T-helper 22 cell (primary cell): ENCODE measurements around the gene SAMSN1.
"Not testable (repeated sequence)": the region's sequence is repeated elsewhere in the genome, so short reads cannot be mapped to it uniquely, and the experiment has no call there.

Source experiments
- DNase-seq: peaks from one replicate; pipeline ENCODE4 v3.0.0-alpha.2; 2020; ENCODE audit warnings: low read depth

Gene SAMSN1

DNA sequence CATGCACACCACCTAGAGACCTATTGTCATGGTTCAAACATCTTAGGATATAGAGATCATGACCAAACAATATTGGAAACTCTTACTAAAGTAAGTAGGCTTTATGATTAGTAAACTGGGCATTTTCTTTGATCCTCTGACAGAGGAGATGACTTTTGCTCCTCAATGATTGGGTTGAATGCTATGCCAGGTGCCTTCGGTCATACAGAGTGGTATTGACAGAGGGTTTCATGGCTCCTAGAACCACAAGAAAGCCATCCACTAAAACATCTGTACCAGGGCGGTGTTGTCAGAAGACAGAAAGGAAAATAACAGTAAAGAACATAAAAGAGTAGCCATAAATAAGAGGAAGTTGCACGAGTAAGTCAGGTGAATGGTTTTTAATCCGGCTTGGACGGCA is 20.8 kb upstream of the SAMSN1 start:
- DNase-seq, result no peak

DNA sequence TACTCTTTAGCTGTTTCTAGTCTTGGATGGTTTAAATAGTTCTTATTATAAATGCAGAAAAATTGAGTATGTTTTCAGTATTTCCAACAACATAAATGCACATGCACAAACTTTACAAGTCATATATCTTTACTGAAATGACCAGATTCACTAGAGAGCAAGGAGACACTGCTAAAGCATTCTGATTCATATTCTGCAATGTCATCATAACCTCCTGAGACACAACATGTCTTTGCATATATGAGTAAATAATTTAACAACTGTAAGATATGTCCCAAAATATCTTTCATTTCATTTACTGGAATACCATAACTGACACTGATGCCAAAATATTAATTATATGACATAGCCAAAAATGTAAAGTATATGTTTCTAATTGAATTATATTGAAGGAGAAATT is 16.8 kb upstream of the SAMSN1 start:
- DNase-seq, result no peak

DNA sequence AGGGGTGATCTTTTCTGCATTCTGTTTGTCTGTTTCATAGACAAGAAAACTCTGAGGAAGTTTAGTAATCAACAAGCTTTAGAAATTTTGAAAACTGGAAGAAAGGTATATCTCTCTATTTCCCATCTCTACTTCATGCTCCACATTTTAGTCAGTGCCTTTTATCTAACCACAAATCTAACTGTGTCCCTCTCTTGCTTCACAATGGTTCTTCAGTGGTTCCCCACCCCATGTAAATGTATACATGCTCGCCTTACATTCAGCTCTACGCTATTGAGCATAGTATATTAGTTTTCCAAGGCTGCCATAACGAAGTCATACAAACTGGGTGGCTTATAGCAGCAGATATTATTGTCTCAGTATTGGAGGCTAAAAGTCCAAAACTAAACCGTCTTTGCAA is 14.4 kb upstream of the SAMSN1 start:
- no peak for DNase-seq

DNA sequence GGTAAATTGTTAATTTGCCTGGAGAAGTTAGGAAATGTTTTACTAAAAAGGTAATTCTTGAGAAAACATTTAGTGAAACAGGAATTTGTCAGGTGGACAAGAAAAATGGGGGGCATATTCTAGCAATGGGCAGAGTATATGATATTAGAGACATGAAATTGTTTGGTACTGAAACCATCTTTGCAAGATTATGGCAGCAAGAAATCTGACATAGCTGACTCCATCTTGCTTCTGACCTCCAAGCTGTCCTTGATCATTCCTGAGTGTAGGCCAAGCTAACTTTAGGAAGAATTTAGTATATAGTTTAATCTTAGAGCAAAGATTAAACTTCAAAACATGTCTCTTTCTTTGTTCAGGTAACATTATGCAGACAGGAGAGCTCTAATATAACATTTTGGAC is 14.0 kb upstream of the SAMSN1 start:
- no peak for DNase-seq

DNA sequence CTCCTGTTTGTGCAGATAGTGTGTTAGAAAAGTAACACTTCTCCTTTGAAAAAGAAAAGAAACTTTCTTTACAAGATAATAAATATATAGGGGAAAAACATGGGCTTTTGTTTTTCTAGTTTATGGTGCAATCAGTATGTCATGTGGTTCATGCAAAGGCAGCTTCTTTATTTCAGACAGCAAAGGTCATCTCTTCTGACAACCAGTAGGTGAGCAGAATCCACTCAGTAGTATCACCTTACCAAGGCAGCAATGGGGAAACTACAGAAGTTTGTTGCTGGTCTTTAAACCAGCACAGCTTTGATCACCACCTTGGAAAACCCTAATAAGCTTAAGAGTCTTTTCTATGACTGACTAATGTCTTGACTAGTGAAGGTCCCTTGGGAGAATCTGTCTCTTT is 13.0 kb upstream of the SAMSN1 start:
- DNase-seq, result no peak

DNA sequence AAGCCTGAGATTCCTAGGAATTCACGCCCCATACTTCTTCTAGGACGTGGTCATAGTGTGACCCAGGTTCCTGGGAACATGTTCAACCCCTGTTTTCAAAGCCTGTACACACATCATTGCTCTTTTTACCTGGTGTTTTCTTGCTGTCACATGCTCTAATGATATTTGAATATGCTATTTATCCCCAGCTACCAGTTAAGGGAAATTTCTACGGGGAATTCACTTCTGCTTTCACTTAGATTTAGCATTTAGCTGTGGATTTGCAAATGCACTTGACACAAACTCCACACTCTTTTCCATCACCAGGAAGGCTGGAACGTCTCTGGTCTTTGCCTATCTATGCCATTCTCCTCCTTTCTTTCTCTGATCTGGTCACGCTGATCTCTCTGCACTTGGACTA is 11.3 kb upstream of the SAMSN1 start:
- DNase-seq, result no peak

DNA sequence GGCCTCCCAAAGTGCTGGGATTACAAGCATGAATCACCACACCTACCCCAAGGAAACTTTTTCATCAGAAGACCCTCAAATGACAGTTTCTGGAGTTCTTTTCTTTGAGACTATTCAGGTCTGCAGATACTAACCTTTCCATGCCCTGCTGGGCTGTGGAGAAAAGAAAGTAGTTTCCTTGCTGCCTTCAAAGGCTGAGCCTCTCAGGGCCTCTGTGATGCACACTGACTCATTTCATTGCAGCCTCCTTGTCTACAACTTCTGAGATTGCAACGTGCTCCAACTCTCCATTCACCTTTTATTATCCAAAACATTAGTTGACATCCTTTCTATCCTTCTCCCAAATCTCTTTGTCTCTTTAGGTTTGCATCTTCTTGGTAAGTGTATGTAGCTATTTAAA is 8.8 kb upstream of the SAMSN1 start:
- no peak for DNase-seq

DNA sequence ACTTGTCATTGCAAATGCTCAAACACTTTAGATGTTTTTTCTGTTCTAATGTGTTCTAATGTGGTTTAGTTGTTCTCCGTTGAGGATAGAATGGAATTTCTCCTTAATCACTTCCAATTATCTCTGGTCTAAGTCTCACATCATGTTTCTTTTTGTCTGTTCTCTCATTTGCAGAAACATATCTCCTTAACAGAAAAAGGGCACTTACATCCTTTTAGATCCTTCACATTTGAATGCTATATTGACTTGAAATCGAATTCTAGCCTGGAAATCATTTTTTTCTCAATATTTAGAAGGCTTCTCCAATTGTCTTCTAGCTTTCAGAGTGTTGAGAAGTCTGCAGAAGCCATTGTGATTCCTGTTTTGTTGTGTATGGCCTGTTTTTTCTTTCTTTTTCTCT is 7.3 kb upstream of the SAMSN1 start:
- no peak for DNase-seq

DNA sequence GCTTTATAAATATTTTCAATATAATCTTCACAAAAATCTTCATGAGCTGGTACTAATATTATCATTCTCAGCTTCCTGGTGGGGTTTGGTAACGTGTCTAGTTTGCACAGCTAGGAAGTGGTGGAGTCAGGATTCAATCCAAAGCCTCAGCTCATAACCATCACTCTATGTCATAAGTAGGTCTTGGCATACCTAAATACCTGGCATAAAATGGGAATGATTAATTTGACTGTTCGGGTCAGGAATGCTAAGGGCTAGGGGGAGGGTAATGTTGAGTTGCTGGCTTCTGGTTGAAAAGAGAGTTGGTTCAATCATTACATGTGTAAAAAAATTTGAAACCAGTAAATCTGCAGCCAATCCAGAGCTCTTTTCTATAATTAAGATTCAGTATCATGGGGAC is 5.6 kb upstream of the SAMSN1 start:
- DNase-seq, result no peak

DNA sequence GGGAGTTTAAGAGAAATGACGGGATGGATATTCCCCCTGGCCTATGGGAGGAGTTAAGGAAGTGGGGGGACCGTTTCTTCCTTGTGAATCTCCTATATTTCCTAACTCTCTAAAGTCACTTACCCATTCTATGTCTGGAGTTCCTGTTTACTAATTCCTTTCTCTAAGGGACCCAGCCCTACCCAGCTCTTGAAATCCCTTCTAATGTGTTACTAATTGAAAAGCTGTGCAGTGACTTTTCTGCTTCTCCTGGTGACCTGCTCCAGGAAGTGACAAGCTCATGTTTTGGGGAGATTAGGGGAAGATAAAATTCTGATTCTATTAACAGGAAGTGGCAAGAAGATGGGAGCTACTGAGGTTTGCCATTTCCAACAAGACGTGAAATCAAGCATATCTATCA is 4.0 kb upstream of the SAMSN1 start:
- DNase-seq, result no peak

DNA sequence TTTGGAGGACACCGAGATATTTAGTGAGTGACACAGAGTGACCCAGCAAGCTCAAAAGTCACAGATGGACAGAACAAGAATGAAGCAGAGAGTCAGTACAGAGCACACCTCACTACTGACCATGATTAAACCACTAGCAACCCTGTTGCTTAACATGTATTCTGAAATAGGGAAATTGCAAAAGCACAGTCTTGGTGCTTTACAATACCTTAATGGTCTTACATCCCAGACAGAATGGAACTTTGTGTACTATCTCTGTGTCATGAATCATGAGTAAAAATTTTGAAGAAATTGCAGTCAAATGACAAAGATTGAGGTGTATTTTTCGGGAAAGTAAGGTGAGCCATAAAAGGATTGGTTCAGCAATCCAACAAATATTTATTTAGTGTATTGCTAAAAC is 2.7 kb upstream of the SAMSN1 start:
- DNase-seq, result no peak

DNA sequence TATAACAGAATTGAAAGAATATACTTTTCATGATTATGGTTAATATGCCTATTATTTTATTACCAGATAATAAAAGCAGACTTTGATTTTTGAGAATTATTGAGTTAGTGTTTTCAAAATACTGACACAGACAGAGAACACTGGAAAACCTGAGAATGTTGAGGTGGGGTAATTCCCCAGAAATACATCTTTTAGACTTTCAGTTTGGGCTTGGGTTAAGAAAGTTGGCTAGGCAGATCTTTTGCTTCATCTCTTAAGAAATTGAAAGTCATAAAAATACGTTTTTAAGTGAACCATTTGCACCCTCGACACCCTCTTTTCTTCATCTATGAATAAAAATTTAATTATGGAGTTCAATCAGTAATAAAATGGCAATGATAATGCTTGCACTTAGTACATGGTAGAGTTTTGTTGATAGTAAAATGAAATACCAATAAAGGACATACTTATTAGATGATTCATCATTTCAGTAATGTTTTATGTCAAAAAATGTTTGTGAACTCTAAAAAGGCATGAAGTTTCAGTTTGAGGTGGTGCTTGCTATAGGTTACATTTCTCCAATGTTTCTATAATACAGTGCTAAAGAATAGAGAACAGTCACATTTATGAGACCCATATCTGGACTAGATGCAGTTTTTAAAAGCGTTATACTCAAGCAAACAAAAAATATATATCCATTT is 1.9 kb upstream of the SAMSN1 start:
- no peak for DNase-seq

DNA sequence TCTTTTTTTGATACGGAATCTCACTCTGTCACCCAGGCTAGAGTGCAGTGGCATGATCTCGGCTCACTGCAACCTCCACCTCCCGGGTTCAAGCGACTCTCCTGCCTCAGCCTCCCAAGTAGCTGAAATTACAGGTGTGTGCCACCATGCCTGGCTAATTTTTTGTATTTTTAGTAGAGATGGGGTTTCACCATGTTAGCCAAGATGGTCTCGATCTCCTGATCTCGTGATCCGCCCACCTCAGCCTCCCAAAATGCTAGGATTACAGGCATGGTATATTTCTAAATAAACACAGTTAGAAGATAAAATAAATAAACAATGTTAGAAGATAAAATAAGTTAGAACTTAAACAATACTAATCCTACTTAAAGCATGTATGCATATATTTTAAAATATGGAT is 604 bp upstream of the SAMSN1 start:
- not testable (repeated sequence) for DNase-seq

DNA sequence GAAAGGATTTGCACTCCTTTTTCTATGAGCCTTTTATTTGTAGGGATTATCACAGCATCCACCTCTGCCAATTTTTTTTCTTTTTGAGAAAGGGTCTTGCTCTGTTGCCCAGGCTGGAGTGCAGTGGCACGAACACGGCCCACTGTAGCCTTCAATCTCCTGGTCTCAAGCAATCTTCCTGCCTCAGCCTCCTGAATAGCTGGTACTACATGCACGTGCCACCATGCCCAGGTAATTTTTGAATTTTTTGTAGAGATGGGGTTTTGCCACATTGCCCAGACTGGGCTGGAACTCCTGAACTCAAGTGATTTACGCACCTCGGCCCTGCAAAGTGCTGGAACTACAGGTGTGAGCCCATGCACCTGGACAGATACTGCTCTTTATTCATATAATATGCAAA is 2.1 kb downstream of the SAMSN1 start:
- DNase-seq, result no peak

DNA sequence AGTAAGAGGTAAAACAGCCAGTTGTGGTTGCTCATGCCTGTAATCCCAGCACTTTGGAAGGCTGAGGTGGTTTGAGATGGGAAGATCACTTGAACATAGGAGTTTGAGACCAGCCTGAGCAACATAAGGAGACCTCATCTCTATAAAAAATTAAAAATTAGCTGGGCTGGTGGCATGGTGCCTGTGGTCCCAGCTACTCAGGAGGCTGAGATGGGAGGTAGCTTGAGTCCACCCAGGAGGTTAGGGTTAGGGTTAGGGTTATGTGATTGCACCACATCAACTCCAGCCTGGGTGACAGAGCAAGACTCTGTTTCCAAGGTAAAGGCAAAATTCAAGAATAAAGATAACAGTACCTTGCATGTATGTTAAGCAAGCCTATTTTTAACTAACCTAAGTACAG is 3.5 kb downstream of the SAMSN1 start:
- DNase-seq, result no peak

DNA sequence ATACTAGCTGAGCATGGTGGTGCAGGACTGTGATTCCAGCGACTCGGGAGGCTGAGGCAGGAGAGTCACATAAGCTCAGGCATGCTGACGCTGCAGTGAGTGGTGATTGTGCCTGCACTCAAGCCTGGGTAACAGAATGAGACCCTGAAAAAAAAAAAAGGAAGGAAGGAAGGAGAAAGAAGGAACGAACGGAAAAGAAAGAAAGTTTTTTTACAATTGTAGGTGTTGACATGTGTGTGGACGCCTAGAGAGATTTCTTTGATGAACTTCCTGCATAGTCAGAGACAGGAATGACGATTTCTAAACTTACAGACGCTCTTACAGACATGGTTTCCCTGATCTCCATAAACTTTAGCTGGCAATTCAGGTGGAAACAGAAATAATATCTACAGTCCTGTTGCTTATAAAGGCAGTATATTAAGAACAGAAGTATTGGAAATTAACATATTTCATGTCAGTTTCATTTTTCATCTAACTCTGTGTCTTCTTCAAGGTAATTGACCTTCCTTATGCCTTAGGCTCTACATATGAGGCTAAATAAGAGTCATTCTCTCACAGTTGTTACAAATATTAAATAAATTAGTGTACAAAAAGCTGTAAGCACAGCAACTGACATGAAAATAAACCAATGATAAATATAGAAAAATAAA is 4.1 kb downstream of the SAMSN1 start:
- DNase-seq, result no peak

DNA sequence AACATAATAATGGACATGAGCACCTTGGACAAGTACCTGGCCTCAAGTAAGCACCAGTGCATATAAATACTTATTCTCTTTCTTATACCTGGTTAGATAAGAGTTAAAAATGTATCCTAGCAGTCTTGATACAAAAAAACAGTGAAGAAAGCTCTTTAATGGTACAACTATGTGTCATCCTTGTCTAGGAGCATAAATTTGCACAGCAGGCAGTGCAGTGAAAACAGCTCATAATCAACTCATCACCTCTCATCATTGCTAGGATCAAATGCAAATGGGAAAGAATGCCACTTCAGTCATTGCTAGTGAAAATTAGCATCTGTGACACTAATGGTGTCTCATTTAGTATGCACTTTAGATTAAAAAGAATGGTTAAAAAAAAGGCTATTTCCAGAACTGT is 7.6 kb downstream of the SAMSN1 start:
- DNase-seq, result no peak

DNA sequence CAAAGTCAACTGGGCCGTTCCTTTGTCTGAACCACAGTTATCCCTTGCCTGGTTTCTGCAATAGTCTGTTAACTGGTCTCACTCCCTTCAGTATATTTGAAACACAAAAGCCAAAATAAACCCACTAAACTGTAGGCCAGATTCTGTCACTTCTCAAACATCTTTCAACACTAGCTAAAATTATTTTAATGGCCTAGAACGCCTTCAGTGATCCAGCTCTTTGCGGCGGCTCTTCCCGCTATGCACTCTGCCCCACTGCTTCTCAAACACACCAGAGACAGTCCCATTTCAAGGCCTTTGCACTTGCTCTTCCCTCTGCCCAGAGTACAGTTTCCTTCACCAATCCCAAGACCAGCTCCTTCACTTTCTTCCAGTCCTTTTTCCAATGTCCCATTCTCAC is 9.2 kb downstream of the SAMSN1 start:
- DNase-seq, result no peak

DNA sequence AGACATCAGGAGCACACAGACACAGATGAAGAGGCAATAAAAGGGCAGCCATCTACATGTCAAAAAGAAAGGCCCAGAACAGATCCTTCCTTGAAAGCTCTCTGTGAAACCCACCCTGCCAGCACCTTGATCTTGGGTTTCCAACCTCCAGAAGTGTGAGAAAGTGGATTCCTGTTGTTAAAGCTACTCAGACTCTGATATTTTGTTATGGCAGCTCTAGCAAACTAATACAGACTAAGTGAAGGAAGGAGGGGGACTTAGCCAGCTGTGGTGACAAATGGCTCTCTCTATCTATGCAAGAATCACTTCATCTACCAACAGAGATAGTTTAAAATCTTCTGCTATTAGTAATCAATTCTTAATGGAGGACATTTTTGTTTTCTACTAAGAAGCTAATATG is 10.4 kb downstream of the SAMSN1 start:
- no peak for DNase-seq

DNA sequence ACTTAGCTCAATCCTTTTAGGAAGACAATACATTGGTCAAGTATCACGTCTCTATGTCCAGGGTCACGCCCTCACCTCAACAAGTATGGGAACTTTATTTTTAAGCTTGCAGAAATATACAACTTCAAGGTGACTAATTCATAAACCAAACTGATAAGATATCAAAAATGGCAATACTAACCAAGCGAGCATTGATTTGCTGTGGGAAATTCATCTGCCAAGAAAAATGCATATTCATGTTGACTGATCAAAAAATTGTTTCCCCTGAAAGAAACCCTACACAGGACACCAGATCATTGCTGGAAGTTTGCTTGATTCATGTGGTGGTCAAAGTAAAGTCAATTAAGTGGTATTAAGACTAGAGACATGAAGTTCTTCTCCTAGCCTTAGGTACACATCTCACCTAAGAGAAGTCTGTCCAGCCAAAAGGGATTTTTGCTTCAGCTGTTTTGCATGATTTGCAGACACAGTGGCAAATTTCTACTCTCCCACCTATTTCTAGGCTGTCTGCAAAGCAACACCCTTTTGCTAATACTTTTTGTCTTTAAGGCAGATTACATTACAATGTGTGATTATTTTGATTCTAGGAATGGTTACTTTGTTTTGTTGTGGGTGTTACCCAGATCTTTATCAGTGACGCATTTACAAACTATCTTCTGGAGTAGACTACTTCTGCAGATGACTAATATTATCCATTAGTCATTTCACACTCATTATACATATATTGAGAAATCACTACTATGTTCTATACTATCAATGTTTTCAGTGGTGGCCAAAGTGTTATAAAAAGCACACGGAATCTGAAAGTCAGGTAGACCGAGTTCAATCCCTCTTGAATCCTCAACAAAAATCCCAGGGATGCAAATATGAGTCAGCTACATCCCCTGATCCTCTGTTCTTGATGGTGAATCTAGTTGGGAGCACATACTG is 12.4 kb downstream of the SAMSN1 start:
- DNase-seq, result peak; percentile 47

DNA sequence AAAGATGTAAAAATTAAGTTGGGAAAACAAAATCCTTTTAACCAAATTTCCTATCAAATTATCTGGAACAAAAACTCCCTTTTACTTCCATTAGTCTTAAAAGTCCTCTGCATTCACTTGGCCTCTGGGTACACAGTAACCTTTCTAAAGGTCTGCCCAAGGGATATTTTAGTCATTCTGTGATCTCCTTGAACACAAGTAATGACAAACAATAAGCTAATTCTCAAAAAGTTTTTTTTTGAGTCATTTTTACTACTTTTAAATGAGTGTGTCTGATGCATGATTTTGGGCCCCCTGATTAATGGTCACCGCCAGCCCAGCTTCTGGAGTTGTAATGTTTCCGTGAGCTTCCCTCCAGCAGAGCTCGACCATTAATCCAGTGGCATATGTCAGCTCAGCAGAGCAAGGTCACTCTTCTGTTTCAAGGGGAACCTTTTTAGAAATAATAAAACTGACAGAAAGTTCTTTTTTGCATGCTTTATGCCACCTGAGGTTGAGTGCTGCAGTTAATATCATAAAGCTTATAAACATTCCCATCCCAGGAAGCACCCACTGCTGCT is 14.3 kb downstream of the SAMSN1 start:
- DNase-seq, result no peak

DNA sequence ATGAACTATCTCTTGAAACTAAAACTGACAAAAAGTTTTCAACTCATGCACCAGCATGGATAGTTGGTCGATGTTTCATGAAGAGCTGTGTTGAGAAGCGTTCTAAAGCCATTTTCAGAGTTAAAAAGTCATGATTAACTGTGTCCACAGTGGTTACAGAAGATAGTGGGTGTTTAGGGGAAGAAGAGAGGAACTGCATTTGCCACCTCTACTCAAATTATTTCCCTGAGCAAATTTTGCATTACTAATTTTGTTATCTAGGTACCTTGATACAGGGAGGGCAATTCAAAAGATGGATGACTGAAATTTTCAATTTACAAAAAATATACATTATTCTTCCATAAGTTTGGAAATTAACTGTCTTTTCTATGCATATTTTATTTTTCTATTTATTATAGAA is 15.5 kb downstream of the SAMSN1 start:
- no peak for DNase-seq

DNA sequence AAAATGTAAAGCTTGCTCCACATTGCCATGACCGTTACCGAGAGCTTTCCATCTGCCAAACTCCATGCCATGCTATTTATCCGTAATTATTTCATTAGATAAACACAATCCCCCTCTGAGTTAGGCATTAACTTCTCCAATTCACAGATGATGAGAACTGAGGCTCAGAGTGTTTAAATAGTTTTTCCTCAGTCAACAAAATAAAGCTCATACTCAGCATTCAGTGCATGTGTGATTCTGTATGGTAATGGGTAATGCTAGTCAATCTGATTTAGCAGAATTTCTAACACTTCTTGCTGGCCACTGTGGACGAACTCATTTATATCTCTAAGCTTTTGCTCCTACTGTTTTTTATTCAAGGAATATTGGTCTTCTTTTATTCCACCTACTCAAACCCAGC is 17.3 kb downstream of the SAMSN1 start:
- DNase-seq, result no peak
